Activated T-helper 1 cell treated with anti-CD3 and anti-CD28 coated beads, Interleukin-12 subunit alpha, Interleukin-12 subunit beta, Interleukin-2, Interleukin-4 antibody, amounts not matched to agents 30 ng/mL and 10 ng/mL and 1 ng/mL, durations not matched to agents 14 hours and 24 hours and 36 hours (primary cell): Measurements from ENCODE around the gene PCDHGB2. TPM values are rescaled to one million over a fixed set of nuclear protein-coding genes. Genes with fewer than 3 reads are reported as not detected.
"Not testable (repeated sequence)": the region's sequence is repeated elsewhere in the genome, so short reads cannot be mapped to it uniquely, and the experiment has no call there.

Experiments used
- DNase-seq: peaks from one replicate; pipeline ENCODE4 v3.0.0; 2021; ENCODE audit warnings: low spot score
- H3K27ac Mint-ChIP-seq: one replicate; pipeline ENCODE4 v1.8.0; 2021; ENCODE audit warnings: mild to moderate bottlenecking, mixed read lengths
- H3K27me3 Mint-ChIP-seq: one replicate; pipeline ENCODE4 v1.8.0; 2022; ENCODE audit warnings: mild to moderate bottlenecking, moderate library complexity, mixed read lengths; ENCODE audit not compliant: insufficient read depth
- H3K36me3 Mint-ChIP-seq: one replicate; pipeline ENCODE4 v1.8.0; 2021; ENCODE audit warnings: low read depth, mixed read lengths
- H3K4me1 Mint-ChIP-seq: one replicate; pipeline ENCODE4 v1.8.0; 2021; ENCODE audit warnings: low read depth, mixed read lengths
- H3K4me3 Mint-ChIP-seq: one replicate; pipeline ENCODE4 v1.8.0; 2021; ENCODE audit warnings: mild to moderate bottlenecking, moderate library complexity, mixed read lengths
- H3K9me3 Mint-ChIP-seq: one replicate; pipeline ENCODE4 v1.8.0; 2021; ENCODE audit warnings: mixed read lengths
- intact Hi-C: fragments of 100-400 bp; cut with micrococcal nuclease; formaldehyde crosslinking; loops from one replicate; pipeline ENCODE4 v1.15.1; 2024
- total RNA-seq: library from RNA; stranded (reverse); gene quantifications from 2 replicates; pipeline ENCODE4 v1.2.3, GENCODE V29; 2022

The PCDHGB2 gene
- total RNA-seq, 1 donor from 2014 or later, result 0.47 TPM

DNA sequence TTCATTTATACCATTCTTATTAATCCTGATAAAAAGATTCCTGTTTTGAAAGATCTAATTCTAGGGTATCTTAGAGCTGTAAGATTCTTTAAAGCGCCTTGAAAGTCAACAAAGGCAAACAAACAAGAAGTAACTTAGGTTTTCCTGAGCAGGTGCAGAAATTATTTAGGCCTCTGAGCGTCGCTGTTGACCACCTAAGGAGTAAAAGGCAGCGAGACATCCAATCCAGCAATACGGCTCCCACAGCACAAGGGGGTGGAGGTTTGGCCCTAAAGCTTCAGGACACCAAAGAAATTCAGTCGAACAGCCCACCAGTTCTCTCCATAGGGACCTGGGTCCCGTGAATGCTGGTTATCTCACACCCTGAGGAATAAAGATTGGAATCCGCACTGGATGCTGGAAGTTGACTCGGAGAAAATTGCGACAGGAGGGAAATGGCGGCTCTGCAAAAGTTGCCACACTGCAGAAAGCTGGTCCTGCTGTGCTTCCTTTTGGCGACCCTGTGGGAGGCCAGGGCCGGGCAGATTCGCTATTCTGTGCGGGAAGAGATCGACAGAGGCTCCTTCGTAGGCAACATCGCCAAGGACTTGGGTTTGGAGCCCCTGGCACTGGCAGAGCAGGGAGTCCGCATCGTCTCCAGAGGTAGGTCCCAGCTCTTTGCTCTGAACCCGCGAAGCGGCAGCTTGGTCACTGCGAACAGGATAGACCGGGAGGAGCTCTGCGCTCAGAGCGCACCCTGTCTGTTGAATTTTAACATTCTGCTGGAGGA, 21.1 kb upstream of the PCDHGB2 start, which contains the start of gene PCDHGA2:
PCDHGA2 (plus strand) TSS at position 223 of the 769 bp plus-strand sequence.
- Mint-ChIP-seq H3K9me3 (peaks cover 38% of the 10 kb centered on the region), H3K4me1 (no peaks in the 10 kb centered on the region), H3K27me3 (peaks cover 39% of the 10 kb centered on the region), H3K4me3 (peak within 1 kb of the TSS; percentile 64), H3K27ac (peak within 1 kb of the TSS; percentile 15), H3K36me3 (peaks cover 4% of the 10 kb centered on the region)
- no peak for DNase-seq
- intact Hi-C loops, result loop anchor here (5.0 kb wide), 2 partner anchors 44 to 84 kb away; partner anchors contain the start of genes PCDHGA11 and PCDHGA7

GRCh38 chr5:141340781-141341354, 18.9 kb upstream of the PCDHGB2 start:
- H3K9me3 Mint-ChIP-seq, result peaks cover 41% of the 10 kb centered on the region
- H3K4me3 Mint-ChIP-seq, result not testable (repeated sequence)

GRCh38 chr5:141342773-141343172, 17.0 kb upstream of the PCDHGB2 start:
- no peaks in the 10 kb centered on the region for H3K4me1 Mint-ChIP-seq
- no peak overlapping the region for H3K27ac Mint-ChIP-seq
- no peak overlapping the region for H3K4me3 Mint-ChIP-seq
- DNase-seq, result no peak
- intact Hi-C loops, result no loop called here
- H3K9me3 Mint-ChIP-seq, result peaks cover 44% of the 10 kb centered on the region
- peaks cover 21% of the 10 kb centered on the region for H3K27me3 Mint-ChIP-seq
- H3K36me3 Mint-ChIP-seq, result peaks cover 2% of the 10 kb centered on the region

More at GRCh38 chr5:141340781-141341354, 18.9 kb upstream of the PCDHGB2 start:
- intact Hi-C loops, H3K36me3 Mint-ChIP-seq, H3K27ac Mint-ChIP-seq, DNase-seq, H3K4me1 Mint-ChIP-seq: not testable (repeated sequence)
- H3K27me3 Mint-ChIP-seq, result peaks cover 31% of the 10 kb centered on the region

DNA sequence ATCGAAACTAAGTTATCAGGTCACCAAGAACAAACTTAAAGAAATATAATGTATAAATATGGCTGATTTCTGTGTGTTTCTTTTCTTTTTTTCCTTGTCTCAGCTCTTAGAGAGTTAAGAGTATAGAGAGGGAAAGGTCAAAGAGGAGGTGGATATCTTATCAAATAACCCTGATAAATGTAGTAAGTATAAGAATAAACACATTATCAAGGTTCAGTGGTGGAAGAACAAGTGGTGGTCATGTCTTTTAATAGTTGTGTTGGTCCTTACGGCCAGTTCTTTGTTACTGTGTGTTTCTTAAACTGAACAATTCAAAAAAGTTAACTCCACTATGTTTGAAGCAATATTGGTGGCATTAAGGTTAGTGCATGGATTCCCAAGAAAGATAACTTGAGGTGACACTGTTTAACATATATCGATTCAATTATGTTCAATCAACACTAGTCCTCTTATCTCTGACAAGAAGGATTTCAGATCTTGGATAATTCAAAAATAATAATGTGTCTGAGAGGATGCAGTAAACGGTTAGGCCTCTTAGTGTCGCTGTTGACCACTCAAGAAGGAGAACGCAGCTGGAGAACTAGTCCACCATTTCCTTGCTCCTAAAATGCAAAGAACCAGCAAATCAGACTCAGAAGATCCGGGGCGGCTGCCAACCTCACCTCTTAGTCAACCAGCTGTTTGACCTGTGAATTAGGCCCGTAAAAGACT, 16.4 kb upstream of the PCDHGB2 start, which contains the start of gene PCDHGA3:
PCDHGA3 (plus strand) TSS at position 588 of the 711 bp plus-strand sequence. CDS start 205 bp downstream, outside the sequence.
- peaks cover 15% of the 10 kb centered on the region for H3K27me3 Mint-ChIP-seq
- H3K4me3 Mint-ChIP-seq, result peak within 1 kb of the TSS; percentile 75
- DNase-seq, result no peak
- H3K36me3 Mint-ChIP-seq, result peaks cover 2% of the 10 kb centered on the region
- intact Hi-C loops, result no loop called here
- H3K4me1 Mint-ChIP-seq, result no peaks in the 10 kb centered on the region
- no peak within 1 kb of the TSS for H3K27ac Mint-ChIP-seq
- H3K9me3 Mint-ChIP-seq, result peaks cover 42% of the 10 kb centered on the region

DNA sequence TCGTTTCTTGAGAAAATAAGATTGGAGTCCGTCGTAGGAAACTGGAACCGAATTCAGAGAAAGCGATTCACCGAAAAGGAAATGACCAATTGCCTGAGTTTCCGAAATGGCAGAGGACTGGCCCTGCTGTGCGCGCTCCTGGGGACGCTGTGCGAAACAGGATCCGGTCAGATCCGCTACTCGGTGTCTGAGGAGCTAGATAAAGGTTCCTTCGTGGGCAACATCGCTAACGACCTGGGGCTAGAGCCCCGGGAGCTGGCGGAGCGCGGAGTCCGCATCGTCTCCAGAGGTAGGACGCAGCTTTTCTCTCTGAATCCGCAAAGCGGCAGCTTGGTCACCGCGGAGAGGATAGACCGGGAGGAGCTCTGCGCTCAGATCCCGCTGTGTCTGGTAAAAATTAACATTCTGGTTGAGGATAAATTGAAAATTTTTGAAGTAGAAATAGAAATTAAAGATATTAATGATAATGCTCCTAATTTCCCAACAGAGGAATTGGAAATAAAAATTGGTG, 15.8 kb upstream of the PCDHGB2 start:
- no peaks in the 10 kb centered on the region for H3K4me1 Mint-ChIP-seq
- DNase-seq, result no peak
- H3K9me3 Mint-ChIP-seq, result peaks cover 42% of the 10 kb centered on the region
- peak overlapping the region; percentile 75 for H3K4me3 Mint-ChIP-seq
- H3K27me3 Mint-ChIP-seq, result peaks cover 9% of the 10 kb centered on the region
- H3K36me3 Mint-ChIP-seq, result peaks cover 2% of the 10 kb centered on the region
- intact Hi-C loops, result no loop called here
- H3K27ac Mint-ChIP-seq, result no peak overlapping the region

DNA sequence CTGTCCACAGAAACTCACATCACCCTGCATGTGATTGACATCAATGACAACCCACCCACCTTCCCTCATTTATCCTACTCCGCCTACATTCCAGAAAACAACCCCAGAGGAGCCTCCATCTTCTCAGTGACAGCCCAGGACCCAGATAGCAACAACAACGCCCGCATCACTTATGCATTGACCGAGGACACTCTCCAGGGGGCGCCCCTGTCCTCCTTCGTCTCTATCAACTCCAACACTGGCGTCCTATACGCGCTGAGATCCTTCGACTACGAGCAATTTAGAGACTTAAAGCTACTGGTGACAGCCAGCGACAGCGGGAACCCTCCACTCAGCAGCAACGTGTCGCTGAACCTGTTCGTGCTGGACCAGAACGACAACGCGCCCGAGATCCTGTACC, 14.5 kb upstream of the PCDHGB2 start:
- Mint-ChIP-seq H3K4me3 (no peak overlapping the region), H3K9me3 (peaks cover 43% of the 10 kb centered on the region), H3K27me3 (peaks cover 12% of the 10 kb centered on the region), H3K4me1 (peaks cover 6% of the 10 kb centered on the region), H3K27ac (no peak overlapping the region), H3K36me3 (peaks cover 2% of the 10 kb centered on the region)
- no peak for DNase-seq
- intact Hi-C loops, result no loop called here

DNA sequence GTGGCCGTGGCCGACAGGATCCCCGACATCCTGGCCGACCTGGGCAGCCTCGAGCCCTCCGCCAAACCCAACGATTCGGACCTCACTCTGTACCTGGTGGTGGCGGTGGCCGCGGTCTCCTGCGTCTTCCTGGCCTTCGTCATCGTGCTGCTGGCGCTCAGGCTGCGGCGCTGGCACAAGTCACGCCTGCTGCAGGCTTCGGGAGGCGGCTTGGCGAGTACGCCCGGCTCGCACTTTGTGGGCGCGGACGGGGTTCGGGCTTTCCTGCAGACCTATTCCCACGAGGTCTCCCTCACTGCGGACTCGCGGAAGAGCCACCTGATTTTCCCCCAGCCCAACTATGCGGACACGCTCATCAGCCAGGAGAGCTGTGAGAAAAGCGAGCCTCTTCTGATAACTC, 13.8 kb upstream of the PCDHGB2 start:
- peaks cover 12% of the 10 kb centered on the region for H3K27me3 Mint-ChIP-seq
- H3K4me3 Mint-ChIP-seq, H3K4me1 Mint-ChIP-seq, intact Hi-C loops, H3K36me3 Mint-ChIP-seq, H3K27ac Mint-ChIP-seq, DNase-seq: not testable (repeated sequence)
- H3K9me3 Mint-ChIP-seq, result peaks cover 46% of the 10 kb centered on the region

DNA sequence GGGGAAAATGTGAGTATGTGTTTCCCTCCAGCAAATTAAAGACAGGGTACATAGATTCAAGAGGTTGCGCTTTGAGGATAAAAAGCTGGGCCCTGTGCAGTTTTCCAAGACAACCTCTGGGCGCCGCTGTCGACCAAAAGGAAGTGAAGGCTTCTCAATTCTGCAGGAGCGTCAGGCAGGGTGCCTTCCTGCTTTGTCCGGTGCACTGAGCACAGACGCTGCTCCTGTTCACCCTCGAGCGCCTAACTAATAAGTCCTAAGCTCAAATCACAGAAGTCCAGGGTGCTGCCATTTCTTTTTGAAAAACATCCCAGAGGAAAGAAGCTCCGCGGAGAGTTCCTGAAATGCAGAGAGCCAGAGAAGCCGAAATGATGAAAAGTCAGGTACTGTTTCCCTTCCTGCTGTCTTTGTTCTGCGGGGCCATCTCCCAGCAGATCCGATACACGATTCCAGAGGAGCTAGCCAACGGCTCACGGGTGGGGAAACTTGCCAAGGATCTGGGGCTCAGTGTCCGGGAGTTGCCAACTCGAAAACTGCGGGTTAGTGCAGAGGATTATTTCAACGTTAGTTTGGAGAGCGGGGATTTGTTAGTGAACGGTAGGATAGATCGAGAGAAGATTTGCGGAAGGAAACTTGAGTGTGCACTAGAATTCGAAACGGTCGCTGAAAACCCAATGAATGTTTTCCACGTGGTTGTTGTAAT, 9.7 kb upstream of the PCDHGB2 start, which contains the start of gene PCDHGB1:
PCDHGB1 (plus strand) TSS at position 183 of the 703 bp plus-strand sequence; CDS start at position 345, 162 bp downstream.
- H3K36me3 Mint-ChIP-seq, result no peaks in the 10 kb centered on the region
- peak within 1 kb of the TSS; percentile 63 for H3K4me3 Mint-ChIP-seq

DNA sequence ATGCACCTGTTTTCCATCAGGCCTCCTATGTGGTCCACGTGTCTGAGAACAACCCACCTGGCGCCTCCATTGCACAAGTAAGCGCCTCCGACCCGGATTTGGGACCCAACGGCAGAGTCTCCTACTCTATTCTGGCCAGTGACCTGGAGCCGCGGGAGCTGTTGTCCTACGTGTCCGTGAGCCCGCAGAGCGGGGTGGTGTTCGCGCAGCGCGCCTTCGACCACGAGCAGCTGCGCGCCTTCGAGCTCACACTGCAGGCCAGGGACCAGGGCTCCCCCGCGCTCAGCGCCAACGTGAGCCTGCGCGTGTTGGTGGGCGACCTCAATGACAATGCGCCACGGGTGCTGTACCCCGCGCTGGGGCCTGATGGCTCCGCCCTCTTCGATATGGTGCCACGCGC, 8.2 kb upstream of the PCDHGB2 start:
- no peak overlapping the region for H3K27ac Mint-ChIP-seq
- no peak for DNase-seq
- no peaks in the 10 kb centered on the region for H3K36me3 Mint-ChIP-seq
- H3K9me3 Mint-ChIP-seq, result peaks cover 34% of the 10 kb centered on the region
- no peak overlapping the region for H3K4me3 Mint-ChIP-seq
- intact Hi-C loops, result loop anchor here (10.0 kb wide), 1 partner anchor 107 kb away; the partner anchor contains the start of gene PCDHB15
- H3K4me1 Mint-ChIP-seq, result peaks cover 6% of the 10 kb centered on the region
- peaks cover 11% of the 10 kb centered on the region for H3K27me3 Mint-ChIP-seq

More for the DNA sequence above, 9.7 kb upstream of the PCDHGB2 start, which contains the start of gene PCDHGB1:
- H3K4me1 Mint-ChIP-seq, result peaks cover 6% of the 10 kb centered on the region
- peaks cover 9% of the 10 kb centered on the region for H3K27me3 Mint-ChIP-seq
- H3K27ac Mint-ChIP-seq, result no peak within 1 kb of the TSS
- H3K9me3 Mint-ChIP-seq, result peaks cover 41% of the 10 kb centered on the region
- intact Hi-C loops, result loop anchor here (10.0 kb wide), 1 partner anchor 105 kb away; the partner anchor contains the start of gene PCDHB15
- peak; percentile 30 for DNase-seq

- H3K9me3 Mint-ChIP-seq, result peaks cover 27% of the 10 kb centered on the region
- H3K4me1 Mint-ChIP-seq, result peaks cover 8% of the 10 kb centered on the region
- peaks cover 2% of the 10 kb centered on the region for H3K36me3 Mint-ChIP-seq
- H3K27me3 Mint-ChIP-seq, result peaks cover 7% of the 10 kb centered on the region
- H3K4me3 Mint-ChIP-seq, result peak within 1 kb of the TSS; percentile 33
- intact Hi-C loops, result loop anchor here (5.0 to 10.0 kb wide), 2 partner anchors 110 to 167 kb away; partner anchors contain the start of gene PCDHB15
- H3K27ac Mint-ChIP-seq, result no peak within 1 kb of the TSS
- no peak for DNase-seq
These were observed 4.8 kb upstream of the PCDHGB2 start, which contains the start of gene PCDHGA4 for GRCh38 chr5:141354900-141355469. Gene PCDHGA4 (plus strand): TSS chr5:141355021. CDS start chr5:141355108, 87 bp downstream.

GRCh38 chr5:141355641-141356040, 4.2 kb upstream of the PCDHGB2 start:
- Mint-ChIP-seq H3K4me3 (no peak overlapping the region), H3K36me3 (peaks cover 2% of the 10 kb centered on the region), H3K27ac (no peak overlapping the region), H3K4me1 (peaks cover 6% of the 10 kb centered on the region), H3K9me3 (peaks cover 26% of the 10 kb centered on the region), H3K27me3 (peaks cover 2% of the 10 kb centered on the region)
- no peak for DNase-seq
- intact Hi-C loops, result loop anchor here (5.0 to 10.0 kb wide), 2 partner anchors 111 to 167 kb away; partner anchors contain the start of gene PCDHB15
